GM21576 (cell line): Measurements from ENCODE around the gene POMC.
"Not testable (repeated sequence)": the region's sequence is repeated elsewhere in the genome, so short reads cannot be mapped to it uniquely, and the experiment has no call there.

Source experiments
- ATAC-seq: cut with Tn5 transposase; IDR thresholded peaks from one replicate; pipeline ENCODE4 v1.9.1; 2021; ENCODE audit warnings: mild to moderate bottlenecking, moderate library complexity; ENCODE audit not compliant: unreplicated experiment

POMC gene

DNA sequence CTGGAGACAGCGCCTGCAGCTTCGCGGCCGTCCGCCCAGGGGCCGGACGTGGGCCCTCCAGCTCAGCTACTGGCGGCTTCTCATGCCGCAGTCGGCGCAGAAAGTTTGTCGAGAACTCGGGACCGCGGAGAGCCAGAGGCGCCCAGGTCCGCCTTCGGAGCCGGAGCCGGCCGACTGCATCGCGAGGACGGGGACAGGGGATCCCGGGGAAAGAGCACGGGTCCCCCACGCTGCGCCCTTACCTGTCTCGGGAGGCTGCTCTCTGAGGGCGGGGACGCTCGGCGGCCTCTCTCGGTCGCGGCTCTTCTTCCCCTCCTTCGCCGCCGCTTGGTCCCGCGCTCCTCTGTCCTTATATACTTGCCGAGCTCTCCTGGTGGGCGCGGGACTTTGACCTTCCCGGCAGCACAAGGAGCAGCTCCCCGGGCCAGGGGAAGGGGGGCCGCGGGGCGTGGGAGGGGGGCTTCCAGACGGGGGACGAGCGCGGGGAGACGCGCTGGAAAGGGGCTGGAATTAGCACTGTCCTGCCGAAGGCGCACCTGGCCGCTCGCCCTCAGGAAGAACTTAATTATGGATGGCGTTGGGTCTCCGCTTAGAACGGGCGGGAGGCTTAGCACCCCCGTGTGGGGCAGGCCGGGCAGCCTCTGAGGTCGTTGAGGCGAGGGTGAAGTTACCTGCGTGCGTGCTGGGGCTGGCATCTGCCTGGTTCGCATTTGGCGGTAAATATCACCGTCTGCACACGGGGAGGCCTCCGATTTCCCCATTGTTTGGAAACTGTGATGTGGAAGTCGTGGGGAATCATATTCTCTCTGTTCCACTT, at the start of gene POMC:
TSS of gene POMC (minus strand) at position 325 of the 817 bp plus-strand sequence. CDS start 3,808 bp downstream, outside the sequence.
- no peak for ATAC-seq

DNA sequence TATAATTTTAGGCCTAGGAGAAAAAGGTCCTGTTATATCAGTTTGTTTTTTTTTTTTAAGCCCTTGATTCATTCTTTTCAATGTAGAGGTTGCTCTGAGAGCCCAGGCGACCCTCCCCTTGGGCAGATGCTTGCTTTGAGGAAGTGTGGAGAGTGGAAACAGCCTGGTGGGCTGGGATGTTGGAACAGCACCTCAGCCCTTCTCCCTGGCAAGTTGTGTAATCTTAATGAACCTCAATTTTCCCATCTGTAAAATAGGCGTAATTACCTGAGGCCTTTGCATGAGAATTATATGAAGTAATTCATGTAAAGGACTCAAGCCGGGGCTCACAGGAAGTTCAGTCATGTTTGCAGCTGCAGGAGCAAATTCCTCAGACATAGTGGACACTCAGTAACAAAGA, 49.7 kb upstream of the POMC start:
- no peak for ATAC-seq

DNA sequence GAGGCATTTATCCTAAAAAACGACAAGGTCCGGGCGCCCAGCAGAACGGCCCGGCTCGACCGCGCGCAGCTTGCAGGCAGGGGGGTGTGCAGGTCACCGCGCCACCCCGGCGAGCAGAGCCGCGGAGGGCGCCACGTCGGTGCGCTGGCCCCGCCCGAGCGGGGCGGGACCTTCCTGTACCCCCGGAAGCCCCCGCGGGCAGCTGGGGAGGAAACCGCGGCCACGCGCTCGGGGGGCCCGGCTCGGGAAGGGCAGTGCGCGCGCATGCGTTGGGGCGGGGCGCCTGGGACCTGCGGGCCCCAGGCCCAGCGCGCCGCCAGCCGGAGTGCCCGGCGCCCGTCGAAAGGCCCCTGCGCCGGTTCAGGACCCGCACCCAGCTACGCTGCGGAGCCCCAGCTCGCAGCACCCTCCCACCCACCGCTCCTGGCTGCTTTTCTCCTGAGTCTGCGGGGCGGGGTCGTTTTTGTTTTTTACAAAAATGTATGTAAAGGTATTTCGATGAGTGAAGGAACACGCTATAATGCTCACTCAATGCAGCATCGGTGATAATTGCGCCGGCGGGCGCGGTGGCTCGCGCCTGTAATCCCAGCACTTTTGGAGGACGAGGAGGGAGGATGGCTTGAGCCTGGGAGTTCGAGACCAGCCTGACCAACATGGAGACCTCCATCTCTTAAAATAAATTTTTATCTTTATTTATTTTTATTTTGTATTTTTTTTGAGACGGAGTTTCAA, 47.7 kb upstream of the POMC start:
- ATAC-seq = peak; percentile 53

DNA sequence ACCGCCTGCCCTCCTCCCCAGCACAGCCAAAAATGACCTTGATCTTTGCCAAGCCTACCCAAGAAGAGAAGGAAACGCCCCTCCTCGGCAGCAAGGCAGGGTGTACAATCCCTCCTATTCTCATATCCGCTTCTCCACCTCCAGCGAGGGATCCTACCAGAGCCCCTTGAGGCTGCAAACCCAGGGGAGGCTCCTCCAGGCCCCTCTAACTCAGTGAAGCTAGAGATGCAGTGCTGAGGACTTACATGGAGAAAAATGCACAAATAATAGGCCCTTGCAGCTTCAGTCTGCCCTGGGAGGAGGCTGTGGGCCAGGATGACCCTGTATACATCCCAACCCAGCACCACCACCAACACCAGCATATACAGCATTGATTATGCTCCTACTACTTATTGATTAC, 46.9 kb upstream of the POMC start:
- no peak for ATAC-seq

DNA sequence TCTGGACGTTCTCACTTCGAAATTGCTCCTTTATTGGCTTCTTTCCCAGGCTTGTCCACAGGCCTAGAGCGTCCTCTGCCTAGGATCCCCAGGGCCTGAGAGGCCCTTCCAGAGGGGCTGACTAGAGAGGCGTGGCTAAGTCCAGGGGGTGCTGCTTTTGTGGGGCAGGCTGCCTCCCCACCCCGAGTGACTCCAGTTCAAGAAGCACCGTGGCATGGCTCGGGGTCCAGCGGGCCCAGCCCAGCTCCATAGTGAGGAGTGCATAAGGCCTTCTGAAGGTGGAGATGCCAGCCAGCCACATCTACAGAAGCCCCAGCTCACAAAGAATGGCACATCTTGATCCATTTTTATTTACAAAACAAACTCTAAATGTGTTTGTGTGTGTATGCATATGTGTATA, 44.8 kb upstream of the POMC start:
- ATAC-seq = no peak

DNA sequence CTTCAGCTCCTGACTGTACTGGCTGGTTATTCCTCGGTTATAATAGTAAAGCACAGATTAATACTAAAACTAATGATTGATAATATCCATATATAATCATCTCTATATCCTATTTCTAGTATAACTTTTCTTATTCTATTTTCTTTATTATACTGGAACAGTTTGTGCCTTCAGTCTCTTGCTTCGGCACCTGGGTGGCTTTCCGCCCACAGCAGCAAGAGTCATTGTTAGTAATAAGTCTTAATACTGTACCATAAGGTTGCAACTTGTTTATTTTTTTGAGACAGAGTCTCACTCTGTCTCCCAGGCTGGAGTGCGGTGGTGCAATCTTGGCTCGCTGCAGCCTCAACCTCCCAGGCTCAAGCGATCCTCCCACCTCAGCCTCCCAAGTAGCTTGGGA, 42.5 kb upstream of the POMC start:
- ATAC-seq = not testable (repeated sequence)

DNA sequence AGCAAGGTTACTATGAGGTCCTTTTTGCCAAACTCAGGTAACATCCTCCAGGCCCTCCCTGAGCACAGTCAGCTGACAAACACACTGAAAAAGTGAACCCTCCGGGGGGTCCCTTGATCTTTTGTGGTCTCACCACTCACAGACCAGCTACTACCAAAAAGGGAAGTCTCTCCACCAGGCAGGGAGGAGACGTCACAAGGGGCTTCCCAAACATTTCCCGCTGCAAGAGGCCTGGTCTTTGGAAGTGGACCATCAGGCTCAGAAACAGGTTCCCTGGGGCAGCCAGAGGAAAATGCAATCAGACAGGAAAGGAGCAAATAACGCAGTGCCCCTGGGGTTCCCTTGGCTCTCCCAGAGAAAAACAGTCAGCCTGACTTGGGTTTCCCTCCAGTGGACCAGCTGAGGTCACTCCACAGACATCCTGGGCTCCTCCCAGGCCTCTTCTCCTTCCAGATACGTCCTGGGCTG, 38.7 kb upstream of the POMC start:
- ATAC-seq = no peak

DNA sequence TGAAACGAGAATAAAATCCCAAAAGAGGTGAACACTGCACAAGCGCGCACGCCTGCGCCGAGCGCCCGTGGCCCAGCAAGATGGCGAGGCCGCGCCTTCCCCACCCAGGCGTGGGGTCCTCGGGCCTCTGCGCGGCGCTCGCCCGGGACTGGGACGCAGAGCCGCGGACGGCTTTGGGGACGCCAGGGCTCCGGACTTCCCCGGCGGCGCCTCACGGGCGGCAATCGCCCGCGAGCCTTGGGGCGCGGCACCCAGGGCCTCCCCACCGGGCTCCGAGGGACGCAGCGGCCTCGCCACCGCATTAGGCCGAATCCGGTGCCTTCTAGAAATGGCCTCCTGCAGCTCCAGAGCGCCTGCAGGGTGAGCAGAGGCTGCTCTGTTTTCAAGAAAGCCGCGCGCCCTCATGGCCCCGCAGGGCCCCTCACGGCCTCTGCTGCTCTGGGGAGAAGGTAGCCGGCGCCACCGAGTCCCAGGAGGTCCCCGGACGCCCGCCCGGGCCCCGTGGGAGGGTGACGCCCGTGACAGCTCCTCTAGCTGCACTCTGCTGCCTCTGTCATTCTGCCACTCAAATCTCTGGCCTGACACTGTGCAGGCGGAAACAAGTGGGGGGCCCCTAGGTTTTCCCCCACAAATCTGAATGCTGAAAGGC, 35.9 kb upstream of the POMC start:
- no peak for ATAC-seq

DNA sequence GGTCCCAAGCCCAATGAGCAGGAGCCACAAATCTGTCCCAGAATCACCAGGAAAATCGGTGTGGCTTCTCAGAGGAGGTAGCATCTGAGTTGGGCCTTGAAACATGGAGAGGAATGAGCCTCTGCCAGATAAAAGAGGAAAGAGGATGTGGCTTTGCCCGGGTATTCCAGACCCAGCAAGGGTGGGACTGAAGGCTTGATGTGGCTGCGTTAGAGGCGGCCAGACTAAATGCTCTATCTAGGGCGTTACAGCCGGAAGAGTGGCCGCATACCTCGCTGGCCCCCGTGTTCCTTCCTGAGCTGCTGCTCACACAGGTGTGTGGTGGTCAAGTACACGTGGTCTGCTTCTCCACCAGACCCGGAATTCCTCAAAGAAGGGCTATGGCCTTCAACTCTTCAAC, 33.9 kb upstream of the POMC start:
- ATAC-seq = no peak

DNA sequence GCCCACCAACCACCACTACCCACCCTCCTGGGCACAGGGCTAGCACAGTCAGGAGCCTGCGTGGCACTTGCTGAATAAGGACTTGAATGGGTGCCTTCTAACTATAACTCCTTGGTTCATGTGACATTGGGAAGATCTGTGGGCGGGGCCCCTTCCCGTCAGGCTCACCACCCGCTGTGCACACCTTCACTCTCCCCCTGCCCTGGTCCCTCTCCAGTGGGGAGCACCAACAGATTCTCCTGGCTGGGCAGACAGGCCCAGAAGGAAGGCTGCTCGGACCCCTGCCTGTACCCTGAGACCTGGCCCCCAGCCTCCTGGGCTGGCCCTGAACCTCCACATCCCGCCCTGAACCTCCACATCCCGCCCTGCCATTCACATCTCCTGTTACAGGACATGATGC, 33.4 kb upstream of the POMC start:
- ATAC-seq = no peak

DNA sequence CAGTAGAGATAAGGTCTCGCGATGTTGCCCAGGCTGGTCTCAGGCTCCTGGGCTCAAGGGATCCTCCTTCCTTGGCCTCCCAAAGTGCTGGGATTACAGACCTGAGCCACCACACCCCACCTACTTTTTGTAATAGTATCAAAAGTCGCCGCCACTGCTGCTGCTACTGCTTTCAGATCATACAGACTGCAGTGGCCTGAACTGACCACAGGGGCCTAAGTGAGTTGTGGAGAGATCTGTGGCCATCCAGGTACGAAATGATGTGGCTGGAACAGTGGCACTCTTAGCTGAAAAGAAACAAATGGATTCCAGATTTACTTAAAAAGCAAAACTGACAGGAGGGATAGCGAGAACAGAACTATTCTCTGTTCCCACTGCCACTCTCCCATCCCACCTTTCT, 32.9 kb upstream of the POMC start:
- no peak for ATAC-seq

DNA sequence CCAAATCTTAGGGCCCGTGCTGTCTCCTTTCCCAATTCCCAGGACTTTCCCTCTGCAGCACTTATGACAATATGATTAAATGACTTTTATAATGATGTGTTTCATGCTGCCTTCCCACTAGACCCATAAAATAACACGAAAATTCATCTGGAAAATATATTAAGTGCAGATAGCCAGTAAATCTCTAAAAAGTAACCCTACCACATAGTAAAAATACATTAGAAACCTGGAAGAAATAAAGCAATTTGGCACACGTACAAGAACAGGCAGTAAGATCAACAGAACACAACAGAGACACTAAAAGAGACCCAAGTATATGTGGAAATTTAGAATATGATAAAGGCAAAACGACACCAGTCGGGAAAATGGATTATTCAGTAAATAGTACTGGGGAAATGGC, 30.2 kb upstream of the POMC start:
- ATAC-seq = no peak

DNA sequence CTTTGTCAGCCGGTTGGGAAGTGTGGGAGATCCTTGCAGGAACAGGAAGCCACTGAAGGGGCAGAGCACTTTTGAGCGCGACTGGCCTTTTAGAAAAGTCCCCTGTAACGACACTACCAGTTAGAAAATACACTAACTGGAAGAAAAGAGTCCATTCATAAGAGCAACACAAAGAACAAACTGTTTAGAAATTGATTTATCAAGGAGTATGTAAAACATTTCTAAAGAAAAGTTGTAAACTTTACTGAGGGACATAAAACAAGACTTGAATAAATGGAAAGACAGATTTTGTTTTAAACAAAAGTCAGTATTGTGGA, 29.8 kb upstream of the POMC start:
- ATAC-seq = no peak

DNA sequence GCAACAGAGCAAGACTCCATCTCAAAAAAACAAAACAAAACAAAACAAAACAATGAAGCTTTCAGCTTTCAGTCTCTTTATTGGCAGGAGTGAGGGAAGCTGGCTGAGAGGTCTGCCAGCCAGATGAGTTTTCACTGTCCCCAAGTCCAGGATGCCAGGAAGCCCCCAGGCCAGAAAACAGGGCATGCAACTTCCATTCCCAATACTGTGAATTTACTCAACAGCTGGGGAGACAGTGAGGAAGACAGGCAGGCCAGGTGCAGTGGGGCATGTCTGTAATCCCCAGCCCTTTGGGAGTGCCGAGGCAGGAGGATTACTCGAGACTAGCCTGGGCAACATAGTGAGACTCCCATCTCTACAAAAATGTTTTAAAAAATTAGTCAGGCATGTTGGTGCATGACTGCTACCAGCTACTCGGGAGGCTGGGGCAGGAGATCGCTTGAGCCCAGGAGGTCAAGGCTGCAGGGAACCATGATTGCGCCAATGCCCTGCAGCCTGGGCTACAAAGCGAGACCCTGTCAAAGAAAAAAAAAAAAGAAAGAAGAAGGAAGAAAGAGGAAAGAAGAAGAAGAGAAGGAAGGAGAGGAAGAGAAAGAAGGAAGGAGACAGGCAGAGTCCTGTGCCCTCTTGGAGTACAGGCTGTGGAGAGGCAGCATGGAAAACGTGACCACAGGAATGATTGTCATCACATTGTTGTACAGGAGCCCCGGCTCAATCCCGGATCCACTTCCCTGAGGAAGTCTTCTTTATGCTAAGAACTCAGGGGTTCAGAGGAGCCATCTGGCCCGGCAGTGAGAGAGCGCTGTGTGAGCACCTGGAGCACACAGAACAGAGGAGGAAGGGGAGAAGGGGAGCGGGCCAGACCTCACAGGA, 29.2 kb upstream of the POMC start:
- ATAC-seq = no peak

DNA sequence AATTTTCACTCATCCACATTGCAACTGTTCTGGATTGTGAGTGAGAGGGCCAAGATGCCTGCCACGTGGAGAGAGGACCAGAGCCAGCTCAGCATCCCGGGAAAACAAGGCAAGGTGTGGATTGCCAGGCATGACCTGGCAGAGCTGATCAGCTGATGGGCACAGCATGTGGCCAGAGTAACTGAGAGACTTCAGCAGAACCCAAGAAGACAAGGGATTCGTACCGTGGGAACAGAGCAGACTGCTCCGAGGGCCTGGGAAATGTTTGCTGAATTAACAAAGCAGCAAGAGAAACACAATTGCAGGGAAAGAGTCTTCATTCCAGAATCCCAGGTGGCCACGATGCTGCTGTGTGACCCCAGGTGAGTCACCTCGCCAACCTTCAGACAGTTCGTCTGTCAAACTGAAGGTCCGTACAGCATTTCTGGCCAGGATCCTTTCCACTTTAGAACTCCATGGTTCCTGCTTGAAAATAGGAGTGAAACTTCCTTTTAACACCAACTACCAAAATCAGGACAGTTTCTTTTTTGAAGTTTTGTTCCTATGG, 26.3 kb upstream of the POMC start:
- ATAC-seq = no peak

DNA sequence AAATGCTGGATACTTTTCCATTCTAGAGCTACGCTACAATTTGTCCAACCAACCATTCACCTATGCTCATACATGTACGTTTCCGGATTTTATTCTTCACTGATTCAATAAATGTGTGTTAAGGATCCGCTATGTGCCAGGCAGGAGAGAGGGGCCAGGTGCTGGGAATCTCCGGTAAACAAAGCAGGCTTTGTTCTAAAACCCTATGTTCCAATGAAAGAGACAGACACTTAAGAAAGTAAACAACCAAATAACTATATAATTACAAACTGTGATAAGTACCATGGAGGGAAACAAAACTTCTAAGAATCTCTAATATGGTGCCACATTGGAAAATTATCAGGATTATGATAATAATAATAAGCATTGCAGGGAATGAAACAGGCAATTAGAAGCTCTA, 22.2 kb upstream of the POMC start:
- ATAC-seq = no peak

DNA sequence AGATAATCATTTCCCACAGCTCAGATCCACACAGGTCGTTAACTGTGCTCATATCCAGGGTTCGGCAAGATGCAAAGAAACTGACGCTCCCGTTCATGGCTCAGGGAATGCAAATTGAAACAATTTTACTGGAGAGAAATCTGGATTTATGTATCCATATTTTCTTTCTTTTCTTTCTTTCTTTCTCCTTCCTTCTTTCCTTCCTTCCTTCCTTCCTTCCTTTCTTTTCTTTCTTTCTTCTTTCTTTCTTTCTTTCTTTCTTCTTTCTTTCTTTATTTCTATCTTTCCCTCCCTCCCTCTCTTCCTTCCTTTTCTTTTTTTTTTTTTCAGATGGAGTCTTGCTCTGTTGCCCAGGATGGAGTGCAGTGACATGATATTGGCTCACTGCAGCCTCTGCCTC, 20.0 kb upstream of the POMC start:
- ATAC-seq = no peak

DNA sequence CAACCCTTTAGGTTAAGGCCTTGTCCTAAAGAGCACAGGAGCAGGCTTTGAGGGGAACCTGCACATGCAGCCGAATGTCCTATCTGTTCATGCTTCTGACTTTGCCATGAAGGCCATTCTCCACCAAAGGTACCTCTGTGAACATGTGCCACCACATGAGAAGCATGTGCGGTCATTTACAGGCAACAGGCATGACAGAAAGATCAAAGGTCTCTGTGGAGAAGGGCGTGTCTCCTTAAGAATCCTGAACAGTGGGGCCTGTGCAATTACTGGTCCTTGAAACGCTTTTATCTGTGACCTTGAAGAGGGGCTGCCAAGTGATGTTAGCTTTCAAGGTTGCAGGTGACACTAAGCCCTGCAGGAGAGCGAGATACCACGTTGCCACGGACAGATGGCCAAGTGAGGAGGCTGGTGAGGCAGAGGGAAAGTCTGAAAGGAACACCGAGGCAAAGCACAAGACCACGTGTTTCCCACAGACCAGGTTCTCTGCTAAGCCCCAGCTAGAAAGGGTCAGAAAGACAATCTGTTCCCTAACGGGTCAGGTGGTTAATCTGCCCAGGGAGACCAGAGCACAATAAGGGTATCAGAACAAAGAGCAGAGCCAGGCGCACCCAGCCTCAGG, 19.5 kb upstream of the POMC start:
- ATAC-seq = no peak

DNA sequence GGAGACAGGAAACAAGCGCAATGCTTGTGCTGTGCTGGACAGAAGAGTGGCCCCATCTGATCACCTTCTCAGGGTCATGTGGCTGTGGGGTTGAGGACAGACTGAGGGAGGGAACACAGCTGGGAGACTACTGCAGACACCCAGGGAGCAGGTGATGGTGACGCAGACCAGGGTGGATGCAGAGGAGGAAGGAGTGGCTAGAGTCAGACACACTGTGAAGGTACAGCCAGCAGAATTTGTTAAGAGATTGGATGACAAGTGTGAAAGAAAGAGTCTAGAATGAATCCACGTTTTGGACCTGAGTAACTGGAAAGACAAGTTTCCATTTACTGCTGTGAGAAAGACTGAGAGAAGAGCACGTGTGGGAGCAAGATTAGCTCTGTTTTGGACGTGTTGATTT, 15.9 kb upstream of the POMC start:
- no peak for ATAC-seq

DNA sequence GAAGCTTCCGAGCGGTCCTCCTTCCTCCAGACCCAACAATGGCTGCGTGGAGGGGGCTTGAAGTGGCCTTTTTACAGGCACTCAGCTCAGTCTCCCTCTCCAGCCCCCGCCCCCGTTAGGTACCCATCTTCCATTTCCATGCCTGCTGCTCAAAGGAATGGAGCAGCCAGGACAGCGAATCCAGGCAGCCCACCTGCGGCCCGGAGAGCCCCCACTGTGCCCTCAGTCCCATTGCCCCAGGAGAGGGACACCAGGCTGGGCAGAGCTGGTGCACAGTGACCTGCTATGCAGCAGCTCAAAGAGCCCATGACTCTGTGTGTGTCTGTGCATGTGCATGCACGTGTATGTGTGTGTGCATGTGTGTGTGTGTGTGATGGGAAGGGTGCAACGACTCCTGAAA, 10.6 kb upstream of the POMC start:
- no peak for ATAC-seq
